Brain microvascular endothelial cell (primary cell): Measurements from ENCODE around the gene FDXR.

Source experiments
- DNase-seq: peaks from one replicate; pipeline ENCODE4 v3.0.0-alpha.2; 2020
- H3K27ac ChIP-seq: fragments of 250-450 bp; sonication (Bioruptor Pico); 2 replicates; pipeline ENCODE4 v1.5.1; 2020; ENCODE audit warnings: mild to moderate bottlenecking, moderate library complexity
- H3K27me3 ChIP-seq: fragments of 250-450 bp; sonication (Bioruptor Pico); replicated peaks from 2 replicates; pipeline ENCODE4 v1.5.1; 2020; ENCODE audit warnings: mild to moderate bottlenecking
- H3K36me3 ChIP-seq: fragments of 250-450 bp; sonication (Bioruptor Pico); replicated peaks from 2 replicates; pipeline ENCODE4 v1.5.1; 2020; ENCODE audit warnings: mild to moderate bottlenecking
- H3K4me3 ChIP-seq: 2 replicates; pipeline ENCODE4 v1.5.1; 2011; ENCODE audit warnings: low read depth, mild to moderate bottlenecking, control low read depth, low read length, moderate library complexity
- in situ Hi-C: cut with HindIII; loops from 2 replicates; pipeline ENCODE4 v1.10.0; 2017; ENCODE audit warnings: low sequenced_read_pairs, low pct_ligation_motif_present
- TF ChIP-seq, protein P1 (sequence below): IDR thresholded peaks from 2 replicates; pipeline ENCODE4 v1.5.1; 2011; ENCODE audit warnings: low read depth, mild to moderate bottlenecking, moderate library complexity, low read length, control low read depth, inconsistent platforms; ENCODE audit errors: missing control alignments

Gene FDXR

DNA sequence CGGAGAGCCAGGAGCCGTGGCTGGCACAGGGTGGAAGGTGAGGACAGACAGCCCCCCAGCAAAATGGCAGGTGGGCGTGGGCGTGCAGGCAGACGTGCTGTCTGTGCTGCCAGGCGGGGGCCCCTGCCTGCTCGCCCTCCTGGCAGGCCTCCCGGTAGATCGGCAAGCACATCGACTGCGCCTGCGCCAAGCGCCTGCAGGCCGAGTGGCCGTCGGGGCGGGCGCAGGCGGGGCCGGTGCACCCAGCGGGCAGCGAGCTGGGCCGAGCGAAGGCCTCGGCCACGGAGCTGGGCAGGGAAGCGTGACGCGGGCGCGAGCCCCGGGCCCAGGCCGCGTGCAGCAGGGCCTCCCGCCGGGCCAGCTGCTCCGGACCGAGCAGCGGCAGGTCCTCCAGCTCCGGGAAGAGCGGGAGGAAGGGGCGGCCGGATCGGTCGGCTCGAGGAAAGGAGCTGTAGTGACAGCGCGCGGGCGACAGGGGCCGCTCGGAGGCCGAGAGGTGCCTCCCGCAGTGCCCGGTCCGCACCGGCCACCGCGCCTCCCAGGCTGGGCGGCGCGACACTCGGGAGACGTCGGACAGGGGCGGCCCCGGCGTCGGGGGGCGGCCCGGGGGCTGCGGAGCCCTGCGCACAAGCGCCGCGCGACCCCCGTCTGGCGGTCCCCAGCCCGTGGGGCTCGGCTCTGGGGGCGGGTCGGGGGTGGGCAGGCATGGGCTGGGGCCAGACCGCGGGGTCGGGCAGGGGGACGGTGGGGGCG lies 30.0 kb downstream of the FDXR start:
- peaks cover 2% of the 10 kb centered on the region for H3K27me3 ChIP-seq
- TF ChIP-seq, protein P1, sequence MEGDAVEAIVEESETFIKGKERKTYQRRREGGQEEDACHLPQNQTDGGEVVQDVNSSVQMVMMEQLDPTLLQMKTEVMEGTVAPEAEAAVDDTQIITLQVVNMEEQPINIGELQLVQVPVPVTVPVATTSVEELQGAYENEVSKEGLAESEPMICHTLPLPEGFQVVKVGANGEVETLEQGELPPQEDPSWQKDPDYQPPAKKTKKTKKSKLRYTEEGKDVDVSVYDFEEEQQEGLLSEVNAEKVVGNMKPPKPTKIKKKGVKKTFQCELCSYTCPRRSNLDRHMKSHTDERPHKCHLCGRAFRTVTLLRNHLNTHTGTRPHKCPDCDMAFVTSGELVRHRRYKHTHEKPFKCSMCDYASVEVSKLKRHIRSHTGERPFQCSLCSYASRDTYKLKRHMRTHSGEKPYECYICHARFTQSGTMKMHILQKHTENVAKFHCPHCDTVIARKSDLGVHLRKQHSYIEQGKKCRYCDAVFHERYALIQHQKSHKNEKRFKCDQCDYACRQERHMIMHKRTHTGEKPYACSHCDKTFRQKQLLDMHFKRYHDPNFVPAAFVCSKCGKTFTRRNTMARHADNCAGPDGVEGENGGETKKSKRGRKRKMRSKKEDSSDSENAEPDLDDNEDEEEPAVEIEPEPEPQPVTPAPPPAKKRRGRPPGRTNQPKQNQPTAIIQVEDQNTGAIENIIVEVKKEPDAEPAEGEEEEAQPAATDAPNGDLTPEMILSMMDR = peak; percentile 55
- peak; percentile 16 for DNase-seq
- no peak overlapping the region for H3K4me3 ChIP-seq
- H3K36me3 ChIP-seq = no peaks in the 10 kb centered on the region
- no peak overlapping the region for H3K27ac ChIP-seq
- in situ Hi-C loops = no loop called here

DNA sequence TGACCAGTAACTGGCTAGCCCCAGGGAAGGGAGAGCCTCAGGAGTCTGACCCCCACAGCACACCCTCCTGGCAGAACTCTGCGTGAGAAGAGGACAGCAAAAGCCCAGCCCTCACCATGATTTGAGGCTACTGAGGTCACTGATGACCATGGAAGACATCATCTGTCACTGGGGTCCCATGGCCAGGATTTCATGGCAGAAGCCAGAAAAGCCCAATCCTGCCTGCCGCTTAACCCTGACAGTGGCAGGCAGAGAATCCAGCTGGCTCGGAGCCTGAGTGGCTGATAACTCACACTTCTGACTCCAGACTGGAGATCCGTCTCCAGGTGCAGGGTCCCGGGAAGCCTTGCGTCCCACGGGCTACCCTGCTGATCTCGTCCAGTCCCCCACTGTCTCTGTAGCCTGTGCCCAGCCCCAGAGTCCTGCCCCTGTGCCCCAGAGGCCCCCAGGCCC lies 30.6 kb downstream of the FDXR start:
- no peak overlapping the region for H3K27ac ChIP-seq
- in situ Hi-C loops = no loop called here
- H3K4me3 ChIP-seq = no peak overlapping the region

DNA sequence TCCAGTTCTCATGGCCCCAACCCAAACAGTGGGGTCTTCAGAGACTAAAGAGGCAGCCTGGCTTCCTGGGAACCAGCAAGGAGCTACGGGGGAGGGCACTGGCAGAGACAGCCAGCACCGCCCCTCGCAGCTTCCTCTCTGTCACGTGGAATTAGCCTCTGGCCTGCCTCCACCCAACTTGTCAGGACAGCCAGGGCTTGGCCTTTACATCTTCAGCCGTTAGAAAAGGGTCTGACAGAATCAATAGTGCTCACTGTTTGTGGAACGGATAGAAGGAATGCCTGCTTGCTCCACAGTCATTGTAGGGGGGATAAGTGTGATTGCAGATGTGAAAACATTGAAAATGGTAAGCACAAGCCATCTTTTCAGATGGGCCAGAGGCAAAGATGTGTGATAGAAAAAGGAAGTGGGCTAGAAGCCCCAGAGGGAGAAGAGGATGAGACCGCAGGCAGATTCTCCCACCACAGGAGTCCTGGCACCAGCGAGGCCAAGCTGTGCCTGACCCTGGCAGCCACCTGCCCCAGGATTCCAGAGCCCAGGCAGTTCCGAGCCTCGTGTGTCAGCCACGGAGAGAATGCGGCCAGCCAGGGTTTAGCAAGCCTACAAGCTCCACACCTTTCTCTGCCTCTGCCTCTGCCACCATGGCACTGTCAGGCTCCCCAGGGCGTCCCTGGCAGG lies 31.7 kb downstream of the FDXR start:
- Histone ChIP-seq H3K36me3 (peaks cover 6% of the 10 kb centered on the region), H3K27me3 (peaks cover 2% of the 10 kb centered on the region), H3K4me3 (no peak overlapping the region), H3K27ac (no peak overlapping the region)
- in situ Hi-C loops = no loop called here
- DNase-seq = peak; percentile 24
- TF ChIP-seq, protein P1 = no peak

More for the DNA sequence above, 30.6 kb downstream of the FDXR start:
- no peaks in the 10 kb centered on the region for H3K36me3 ChIP-seq
- TF ChIP-seq, protein P1 = no peak
- DNase-seq = no peak
- H3K27me3 ChIP-seq = peaks cover 2% of the 10 kb centered on the region

DNA sequence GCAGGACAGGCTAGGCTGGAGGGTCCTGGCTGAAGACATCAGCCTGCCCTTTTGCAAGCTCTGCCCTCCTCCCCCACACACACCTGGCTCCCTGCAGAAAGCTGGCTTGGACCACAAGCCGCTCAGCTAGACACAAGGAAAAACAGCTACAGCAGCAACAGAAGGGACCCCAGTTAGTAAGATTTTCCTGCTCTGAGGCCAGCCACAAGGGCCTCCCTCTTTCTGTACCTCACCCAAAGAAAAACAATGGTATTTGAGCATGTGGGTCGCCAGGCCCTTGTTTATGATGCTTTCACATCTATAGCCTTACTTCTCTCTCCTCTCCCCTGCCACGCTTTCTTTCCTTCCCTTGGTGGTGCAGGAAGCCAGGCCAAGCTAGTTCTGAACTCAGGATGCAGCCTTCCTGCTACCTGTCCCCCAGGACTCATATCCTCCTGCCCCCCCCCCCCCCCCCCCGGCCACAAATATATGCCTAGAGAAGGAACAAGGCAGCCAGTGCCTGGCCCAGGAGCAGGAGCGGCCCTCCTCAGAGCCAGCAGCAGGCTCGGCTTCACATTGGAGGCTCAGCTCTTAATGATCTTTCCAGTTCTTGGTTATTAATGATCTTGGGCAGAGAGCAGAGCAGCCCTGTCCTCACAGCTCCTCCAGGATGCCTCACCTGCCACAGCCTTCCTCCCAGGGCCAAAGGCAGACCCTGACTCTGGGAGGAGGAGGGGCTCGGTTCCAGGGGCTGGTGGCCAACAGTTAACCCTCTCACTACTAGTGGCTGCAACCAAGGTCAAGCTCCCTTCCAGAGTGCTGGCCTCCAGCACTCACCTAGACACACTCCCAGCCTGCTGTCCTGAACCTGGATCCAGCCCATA lies 32.6 kb downstream of the FDXR start:
- H3K4me3 ChIP-seq = no peak overlapping the region
- no peak for DNase-seq
- no peak overlapping the region for H3K27ac ChIP-seq
- in situ Hi-C loops = no loop called here
- H3K36me3 ChIP-seq = peaks cover 6% of the 10 kb centered on the region
- H3K27me3 ChIP-seq = peaks cover 2% of the 10 kb centered on the region
- TF ChIP-seq, protein P1 = no peak

DNA sequence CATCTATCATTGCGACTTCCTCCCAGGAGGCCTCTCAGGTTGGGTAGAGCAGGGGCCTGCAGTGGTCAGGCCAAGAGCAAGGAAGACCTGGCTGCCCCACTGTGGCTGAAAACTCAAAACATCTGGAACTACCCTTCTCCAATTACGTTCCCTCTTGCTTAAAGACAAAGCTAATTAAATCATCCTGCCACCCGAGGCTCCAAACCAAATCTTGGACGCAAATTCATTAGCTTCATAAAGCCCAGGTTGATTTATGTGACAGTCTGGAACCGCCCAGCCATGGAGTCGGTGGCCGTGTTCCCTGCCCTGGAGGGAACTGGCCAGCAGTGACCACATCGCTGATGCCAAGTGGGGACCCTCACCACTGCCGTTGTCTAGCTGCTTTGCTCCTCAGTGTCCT lies 34.5 kb downstream of the FDXR start:
- no peak for DNase-seq
- peaks cover under 1% of the 10 kb centered on the region for H3K27me3 ChIP-seq
- H3K36me3 ChIP-seq = peaks cover 6% of the 10 kb centered on the region
- H3K4me3 ChIP-seq = no peak overlapping the region
- in situ Hi-C loops = no loop called here
- TF ChIP-seq, protein P1 = no peak
- H3K27ac ChIP-seq = no peak overlapping the region
